Fibroblast of lung (primary cell): ENCODE data around the gene TM9SF4. TPM values are rescaled to one million over a fixed set of nuclear protein-coding genes. Genes with fewer than 3 reads are reported as not detected.

ENCODE experiments used
- DNase-seq, 2 donors: peaks; one replicate each; pipeline versions ENCODE4 v3.0.0 to v3.0.0-alpha.2; 2010; ENCODE audit warnings: low read depth in 2 of 2
- H2AFZ ChIP-seq: 2 replicates; pipeline ENCODE4 v1.5.1; 2012; ENCODE audit warnings: low read length, control low read depth, inconsistent platforms
- H3K27ac ChIP-seq: 2 replicates; pipeline ENCODE4 v1.5.1; 2011; ENCODE audit warnings: low read length, control low read depth; ENCODE audit not compliant: insufficient read depth
- H3K27me3 ChIP-seq: 2 replicates; pipeline ENCODE4 v1.5.1; 2011; ENCODE audit warnings: mild to moderate bottlenecking, low read length; ENCODE audit not compliant: control insufficient read depth, insufficient read depth
- H3K36me3 ChIP-seq: 2 replicates; pipeline ENCODE4 v1.5.1; 2011; ENCODE audit warnings: low read length; ENCODE audit not compliant: control insufficient read depth, insufficient read depth
- H3K4me1 ChIP-seq: 2 replicates; pipeline ENCODE4 v1.5.1; 2011; ENCODE audit warnings: low read length; ENCODE audit not compliant: control insufficient read depth, insufficient read depth; ENCODE audit errors: extremely low read depth
- H3K4me2 ChIP-seq: 2 replicates; pipeline ENCODE4 v1.5.1; 2011; ENCODE audit warnings: low read length, control low read depth; ENCODE audit not compliant: insufficient read depth; ENCODE audit errors: extremely low read depth
- H3K4me3 ChIP-seq, 4 experiments: fragments of 200-600 bp in 1 of 4; sonication (generic) in 1 of 4; replicated peaks in 1 of 4; 2 replicates each; pipeline ENCODE4 v1.5.1; 2011 to 2016; ENCODE audit warnings: low read length in 4 of 4, low read depth in 3 of 4, mild to moderate bottlenecking in 3 of 4, control low read depth in 2 of 4, inconsistent platforms in 1 of 4, mixed read lengths in 1 of 4; ENCODE audit not compliant: insufficient read depth in 1 of 4; ENCODE audit errors: control extremely low read depth in 1 of 4
- H3K79me2 ChIP-seq: 2 replicates; pipeline ENCODE4 v1.5.1; 2012; ENCODE audit warnings: mild to moderate bottlenecking, low read length, inconsistent platforms; ENCODE audit not compliant: control insufficient read depth, insufficient read depth
- H3K9ac ChIP-seq: 2 replicates; pipeline ENCODE4 v1.5.1; 2011; ENCODE audit warnings: mild to moderate bottlenecking, low read length, control low read depth; ENCODE audit not compliant: insufficient read depth
- H3K9me3 ChIP-seq: 2 replicates; pipeline ENCODE4 v1.5.1; 2012; ENCODE audit warnings: low read depth, low read length; ENCODE audit not compliant: control insufficient read depth, insufficient read depth
- H4K20me1 ChIP-seq: 2 replicates; pipeline ENCODE4 v1.5.1; 2011; ENCODE audit warnings: low read length; ENCODE audit not compliant: control insufficient read depth, insufficient read depth; ENCODE audit errors: extremely low read depth
- EZH2 ChIP-seq: IDR thresholded peaks from 2 replicates; pipeline ENCODE4 v1.5.1; 2012; ENCODE audit warnings: low read length, control low read depth, mild to moderate bottlenecking; ENCODE audit errors: missing control alignments
- polyA plus RNA-seq, 2 donors: library from polyadenylated mRNA; depleted of rRNA in 1 of 2; stranded (reverse) in 1 of 2; unstranded in 1 of 2; fragments of >200 nt; gene quantifications; 2 replicates each; pipeline ENCODE4 v1.2.1, GENCODE V29; 2011 to 2012; ENCODE audit warnings: missing spikeins in 1 of 2
- total RNA-seq: library from RNA; depleted of rRNA; stranded (reverse); fragments of >200 nt; gene quantifications from 2 replicates; pipeline ENCODE4 v1.2.1, GENCODE V29; 2014
- TF ChIP-seq, protein P1 (sequence below), 2 donors: IDR thresholded peaks in 1 of 2; conservative IDR thresholded peaks in 1 of 2; 1 replicate in 1 of 2; 2 replicates in 1 of 2; pipeline ENCODE4 v1.5.1; 2011 to 2012; ENCODE audit warnings: low read length in 2 of 2, control low read depth in 1 of 2, inconsistent platforms in 1 of 2, low read depth in 1 of 2, mild to moderate bottlenecking in 1 of 2

The TM9SF4 gene
- total and polyA plus RNA-seq, 2 donors (not counting 1 experiment from before 2014, with no cell fraction given), result 33.5 to 71.3 TPM

GRCh38 chr20:32069711-32070110 is 39.8 kb upstream of the TM9SF4 start:
- Histone ChIP-seq H3K27me3 (peaks cover 2% of the 10 kb centered on the region), H2AFZ (no peak overlapping the region), H3K9me3 (no peaks in the 10 kb centered on the region), H4K20me1 (no peaks in the 10 kb centered on the region), H3K79me2 (no peaks in the 10 kb centered on the region), H3K36me3 (no peaks in the 10 kb centered on the region), H3K4me3 (no peak overlapping the region), H3K27ac (no peak overlapping the region), H3K4me1 (peaks cover 4% of the 10 kb centered on the region), H3K9ac (no peak overlapping the region), H3K4me2 (no peak overlapping the region)
- peak; percentile 15 to 21 for DNase-seq
- TF ChIP-seq, protein P1, sequence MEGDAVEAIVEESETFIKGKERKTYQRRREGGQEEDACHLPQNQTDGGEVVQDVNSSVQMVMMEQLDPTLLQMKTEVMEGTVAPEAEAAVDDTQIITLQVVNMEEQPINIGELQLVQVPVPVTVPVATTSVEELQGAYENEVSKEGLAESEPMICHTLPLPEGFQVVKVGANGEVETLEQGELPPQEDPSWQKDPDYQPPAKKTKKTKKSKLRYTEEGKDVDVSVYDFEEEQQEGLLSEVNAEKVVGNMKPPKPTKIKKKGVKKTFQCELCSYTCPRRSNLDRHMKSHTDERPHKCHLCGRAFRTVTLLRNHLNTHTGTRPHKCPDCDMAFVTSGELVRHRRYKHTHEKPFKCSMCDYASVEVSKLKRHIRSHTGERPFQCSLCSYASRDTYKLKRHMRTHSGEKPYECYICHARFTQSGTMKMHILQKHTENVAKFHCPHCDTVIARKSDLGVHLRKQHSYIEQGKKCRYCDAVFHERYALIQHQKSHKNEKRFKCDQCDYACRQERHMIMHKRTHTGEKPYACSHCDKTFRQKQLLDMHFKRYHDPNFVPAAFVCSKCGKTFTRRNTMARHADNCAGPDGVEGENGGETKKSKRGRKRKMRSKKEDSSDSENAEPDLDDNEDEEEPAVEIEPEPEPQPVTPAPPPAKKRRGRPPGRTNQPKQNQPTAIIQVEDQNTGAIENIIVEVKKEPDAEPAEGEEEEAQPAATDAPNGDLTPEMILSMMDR (conservative IDR thresholded peaks at IDR 0.05 in 1 of 2, IDR thresholded peaks at IDR 0.05 in 1 of 2; ENCODE audit: low read depth in 1 of 2, low read length in 2 of 2), result no peak
- no peak for TF ChIP-seq EZH2

DNA sequence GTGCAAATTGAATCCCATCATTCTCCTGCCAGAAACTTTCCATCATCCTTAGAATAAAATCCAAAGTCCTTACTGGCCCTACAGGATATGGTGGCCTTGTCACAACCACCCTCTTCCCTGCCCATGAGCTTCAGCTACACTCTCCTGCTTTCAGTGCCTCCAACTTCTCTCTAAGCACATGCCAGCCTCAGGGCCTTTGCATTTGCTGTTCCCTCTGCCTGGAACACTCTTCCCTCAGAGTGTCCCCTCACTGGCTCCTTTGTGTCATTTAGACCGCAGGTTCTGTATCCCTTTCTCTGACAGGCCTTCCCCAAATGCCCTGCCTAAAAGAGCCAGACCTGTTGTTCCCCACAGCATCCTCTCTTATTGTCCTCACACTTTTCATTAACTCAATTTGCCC is 39.2 kb upstream of the TM9SF4 start:
- Histone ChIP-seq H3K36me3 (no peaks in the 10 kb centered on the region), H3K27me3 (peaks cover 5% of the 10 kb centered on the region), H4K20me1 (no peaks in the 10 kb centered on the region), H3K9ac (no peak overlapping the region), H3K4me3 (no peak overlapping the region), H2AFZ (no peak overlapping the region), H3K27ac (no peak overlapping the region), H3K4me1 (peaks cover 4% of the 10 kb centered on the region), H3K9me3 (no peaks in the 10 kb centered on the region), H3K79me2 (no peaks in the 10 kb centered on the region), H3K4me2 (no peak overlapping the region)
- TF ChIP-seq EZH2, result no peak
- TF ChIP-seq, protein P1 (conservative IDR thresholded peaks at IDR 0.05 in 1 of 2, IDR thresholded peaks at IDR 0.05 in 1 of 2; ENCODE audit: low read depth in 1 of 2, low read length in 2 of 2), result no peak
- DNase-seq, result no peak

DNA sequence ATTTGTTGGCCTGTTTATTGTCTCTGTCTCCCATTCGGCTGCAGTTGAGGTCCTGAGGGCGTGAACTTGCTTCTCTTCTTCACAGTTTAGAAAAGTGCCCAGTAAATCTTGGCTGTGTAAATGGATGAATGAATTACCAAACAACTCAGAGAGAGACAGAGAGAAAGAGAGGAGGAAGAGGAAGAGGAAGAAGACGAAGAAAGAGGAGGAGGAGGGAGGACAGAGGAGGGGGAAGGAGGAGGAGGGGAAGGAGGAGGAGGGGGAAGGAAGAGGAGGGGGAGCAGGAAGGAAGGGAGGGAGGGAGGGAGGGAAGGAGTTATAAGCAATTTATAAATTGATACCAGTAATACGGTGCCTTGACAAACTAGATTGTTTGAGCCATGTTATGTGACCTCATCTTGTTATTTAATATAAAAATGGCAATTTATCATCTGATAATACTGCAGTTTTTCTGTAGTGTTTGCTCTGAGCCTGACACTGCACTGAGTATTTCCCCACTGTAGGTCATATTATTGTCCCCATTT is 38.8 kb upstream of the TM9SF4 start:
- Histone ChIP-seq H3K9me3 (no peaks in the 10 kb centered on the region), H3K4me2 (no peak overlapping the region), H2AFZ (no peak overlapping the region), H3K9ac (no peak overlapping the region), H3K4me3 (no peak overlapping the region), H4K20me1 (no peaks in the 10 kb centered on the region), H3K36me3 (no peaks in the 10 kb centered on the region), H3K4me1 (peaks cover 4% of the 10 kb centered on the region), H3K79me2 (no peaks in the 10 kb centered on the region), H3K27ac (no peak overlapping the region), H3K27me3 (peaks cover 5% of the 10 kb centered on the region)
- no peak for TF ChIP-seq EZH2
- TF ChIP-seq, protein P1 (conservative IDR thresholded peaks at IDR 0.05 in 1 of 2, IDR thresholded peaks at IDR 0.05 in 1 of 2; ENCODE audit: low read depth in 1 of 2, low read length in 2 of 2), result no peak
- no peak for DNase-seq
